Stimulated activated CD4-positive, alpha-beta T cell treated with anti-CD3 and anti-CD28 coated beads, Interleukin-1b, Interleukin-23, amount 100 ng/mL, for 4 hours (primary cell): ENCODE data around the gene PIM1.

Experiments used
- DNase-seq, 2 donors: peaks; one replicate each; pipeline ENCODE4 v3.0.0-alpha.2; 2020; ENCODE audit warnings: low read depth in 2 of 2

Gene PIM1

GRCh38 chr6:37222125-37222967 is 52.4 kb downstream of the PIM1 start:
- peak; percentile 44 to 51 for DNase-seq

- no peak for DNase-seq
Observed at GRCh38 chr6:37222992-37223391, 53.0 kb downstream of the PIM1 start.
